HL-60 (cell line): ENCODE measurements around the gene NLRP3.

Experiments used
- POLR2AphosphoS5 ChIP-seq: IDR thresholded peaks from 2 replicates; pipeline ENCODE4 v1.6.1; 2012; ENCODE audit warnings: low read depth
- SPI1 ChIP-seq: IDR thresholded peaks from 2 replicates; pipeline ENCODE4 v1.6.1; 2012; ENCODE audit warnings: low read depth, mild to moderate bottlenecking, borderline replicate concordance
- TF ChIP-seq, protein P1 (sequence below): IDR thresholded peaks from one replicate; pipeline ENCODE4 v1.5.1; 2011; ENCODE audit warnings: low read length, control low read depth, inconsistent platforms; ENCODE audit not compliant: insufficient read depth
- TF ChIP-seq, protein P2 (sequence below): IDR thresholded peaks from 2 replicates; pipeline ENCODE4 v1.6.1; 2012; ENCODE audit warnings: low read depth; ENCODE audit not compliant: insufficient replicate concordance

DNA sequence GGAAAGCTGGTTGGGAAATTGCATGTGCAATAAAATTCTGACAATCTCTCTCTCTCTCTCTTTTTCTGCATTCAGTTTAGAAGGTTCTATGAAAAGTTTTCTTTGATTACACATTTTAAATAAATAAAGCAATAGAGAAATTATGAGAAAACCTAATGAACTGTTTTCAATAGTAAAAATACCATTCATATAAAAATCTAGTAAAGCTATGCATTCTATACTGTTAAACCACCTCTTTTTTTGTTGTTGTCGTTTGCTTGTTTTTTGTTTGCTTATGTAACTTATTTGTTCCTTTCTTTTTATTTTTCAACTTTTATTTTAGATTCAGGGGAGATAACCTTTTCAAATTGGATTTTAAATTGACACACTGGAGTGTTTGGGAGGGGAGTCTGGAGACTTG is 56.1 kb downstream of the NLRP3 start:
- TF ChIP-seq, protein P1, sequence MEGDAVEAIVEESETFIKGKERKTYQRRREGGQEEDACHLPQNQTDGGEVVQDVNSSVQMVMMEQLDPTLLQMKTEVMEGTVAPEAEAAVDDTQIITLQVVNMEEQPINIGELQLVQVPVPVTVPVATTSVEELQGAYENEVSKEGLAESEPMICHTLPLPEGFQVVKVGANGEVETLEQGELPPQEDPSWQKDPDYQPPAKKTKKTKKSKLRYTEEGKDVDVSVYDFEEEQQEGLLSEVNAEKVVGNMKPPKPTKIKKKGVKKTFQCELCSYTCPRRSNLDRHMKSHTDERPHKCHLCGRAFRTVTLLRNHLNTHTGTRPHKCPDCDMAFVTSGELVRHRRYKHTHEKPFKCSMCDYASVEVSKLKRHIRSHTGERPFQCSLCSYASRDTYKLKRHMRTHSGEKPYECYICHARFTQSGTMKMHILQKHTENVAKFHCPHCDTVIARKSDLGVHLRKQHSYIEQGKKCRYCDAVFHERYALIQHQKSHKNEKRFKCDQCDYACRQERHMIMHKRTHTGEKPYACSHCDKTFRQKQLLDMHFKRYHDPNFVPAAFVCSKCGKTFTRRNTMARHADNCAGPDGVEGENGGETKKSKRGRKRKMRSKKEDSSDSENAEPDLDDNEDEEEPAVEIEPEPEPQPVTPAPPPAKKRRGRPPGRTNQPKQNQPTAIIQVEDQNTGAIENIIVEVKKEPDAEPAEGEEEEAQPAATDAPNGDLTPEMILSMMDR: no peak
- TF ChIP-seq POLR2AphosphoS5 (no peak), SPI1 (no peak)
- TF ChIP-seq, protein P2, sequence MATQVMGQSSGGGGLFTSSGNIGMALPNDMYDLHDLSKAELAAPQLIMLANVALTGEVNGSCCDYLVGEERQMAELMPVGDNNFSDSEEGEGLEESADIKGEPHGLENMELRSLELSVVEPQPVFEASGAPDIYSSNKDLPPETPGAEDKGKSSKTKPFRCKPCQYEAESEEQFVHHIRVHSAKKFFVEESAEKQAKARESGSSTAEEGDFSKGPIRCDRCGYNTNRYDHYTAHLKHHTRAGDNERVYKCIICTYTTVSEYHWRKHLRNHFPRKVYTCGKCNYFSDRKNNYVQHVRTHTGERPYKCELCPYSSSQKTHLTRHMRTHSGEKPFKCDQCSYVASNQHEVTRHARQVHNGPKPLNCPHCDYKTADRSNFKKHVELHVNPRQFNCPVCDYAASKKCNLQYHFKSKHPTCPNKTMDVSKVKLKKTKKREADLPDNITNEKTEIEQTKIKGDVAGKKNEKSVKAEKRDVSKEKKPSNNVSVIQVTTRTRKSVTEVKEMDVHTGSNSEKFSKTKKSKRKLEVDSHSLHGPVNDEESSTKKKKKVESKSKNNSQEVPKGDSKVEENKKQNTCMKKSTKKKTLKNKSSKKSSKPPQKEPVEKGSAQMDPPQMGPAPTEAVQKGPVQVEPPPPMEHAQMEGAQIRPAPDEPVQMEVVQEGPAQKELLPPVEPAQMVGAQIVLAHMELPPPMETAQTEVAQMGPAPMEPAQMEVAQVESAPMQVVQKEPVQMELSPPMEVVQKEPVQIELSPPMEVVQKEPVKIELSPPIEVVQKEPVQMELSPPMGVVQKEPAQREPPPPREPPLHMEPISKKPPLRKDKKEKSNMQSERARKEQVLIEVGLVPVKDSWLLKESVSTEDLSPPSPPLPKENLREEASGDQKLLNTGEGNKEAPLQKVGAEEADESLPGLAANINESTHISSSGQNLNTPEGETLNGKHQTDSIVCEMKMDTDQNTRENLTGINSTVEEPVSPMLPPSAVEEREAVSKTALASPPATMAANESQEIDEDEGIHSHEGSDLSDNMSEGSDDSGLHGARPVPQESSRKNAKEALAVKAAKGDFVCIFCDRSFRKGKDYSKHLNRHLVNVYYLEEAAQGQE: no peak
